ENCODE results near the gene FHOD3. TPM values are rescaled to one million over a fixed set of nuclear protein-coding genes. Genes with fewer than 3 reads are reported as not detected.

Gene FHOD3
- total and polyA plus RNA-seq, 3 experiments from 2014 or later, result not detected

- no peak overlapping the region for H3K4me3 Mint-ChIP-seq
- CTCF ChIA-PET, result no interaction called here
Measured at GRCh38 chr18:36613069-36613468, 315.6 kb downstream of the FHOD3 start.

GRCh38 chr18:36613810-36614209 is 316.3 kb downstream of the FHOD3 start:
- H3K27me3 ChIP-seq (ENCODE audit: insufficient read depth, low read length, poor library complexity, severe bottlenecking), result no peaks in the 10 kb centered on the region
- Mint-ChIP-seq H3K9me3 (no peaks in the 10 kb centered on the region), H3K27me3 (peaks cover 1 to 2% of the 10 kb centered on the region in 2 donors), H3K4me3 (no peak overlapping the region), H3K4me1 (no peaks in the 10 kb centered on the region), H3K36me3 (no peaks in the 10 kb centered on the region), H3K27ac (no peak overlapping the region)
- no peaks in the 10 kb centered on the region for H3K4me1 ChIP-seq (ENCODE audit: insufficient read depth, low read length)
- no peak overlapping the region for H3K4me3 ChIP-seq (ENCODE audit: low read length)
- H3K27ac ChIP-seq (ENCODE audit: low read depth, low read length), result no peak overlapping the region
- POLR2A ChIA-PET, result no interaction called here
- CTCF ChIA-PET, result no interaction called here
- H3K9me3 ChIP-seq (ENCODE audit: low read length), result no peaks in the 10 kb centered on the region
- no peak for DNase-seq
- H3K36me3 ChIP-seq (ENCODE audit: insufficient read depth, low read length), result no peaks in the 10 kb centered on the region

More at GRCh38 chr18:36613069-36613468, 315.6 kb downstream of the FHOD3 start:
- Histone ChIP-seq H3K27ac (ENCODE audit: low read depth, low read length) (no peak overlapping the region), H3K36me3 (ENCODE audit: insufficient read depth, low read length) (no peaks in the 10 kb centered on the region), H3K27me3 (ENCODE audit: insufficient read depth, low read length, poor library complexity, severe bottlenecking) (no peaks in the 10 kb centered on the region), H3K4me1 (ENCODE audit: insufficient read depth, low read length) (no peaks in the 10 kb centered on the region), H3K9me3 (ENCODE audit: low read length) (no peaks in the 10 kb centered on the region), H3K4me3 (ENCODE audit: low read length) (no peak overlapping the region)
- Mint-ChIP-seq H3K9me3 (no peaks in the 10 kb centered on the region), H3K27ac (no peak overlapping the region), H3K4me1 (no peaks in the 10 kb centered on the region), H3K27me3 (peaks cover 0 to 1% of the 10 kb centered on the region in 2 donors), H3K36me3 (no peaks in the 10 kb centered on the region)
- POLR2A ChIA-PET, result no interaction called here
- DNase-seq, result no peak

- H3K27ac ChIP-seq (ENCODE audit: low read depth, low read length), result no peak overlapping the region
- H3K9me3 Mint-ChIP-seq, result no peaks in the 10 kb centered on the region
- CTCF ChIA-PET, result no interaction called here
Measured at GRCh38 chr18:36620788-36621187, 323.3 kb downstream of the FHOD3 start.

GRCh38 chr18:36622610-36623009 is 325.1 kb downstream of the FHOD3 start:
- Mint-ChIP-seq H3K27ac (no peak overlapping the region), H3K4me1 (no peaks in the 10 kb centered on the region), H3K9me3 (peaks cover 0 to 2% (median 0%) of the 10 kb centered on the region in 5 donors), H3K4me3 (no peak overlapping the region), H3K36me3 (no peaks in the 10 kb centered on the region), H3K27me3 (peaks cover 0 to 22% of the 10 kb centered on the region in 2 donors)
- ChIA-PET CTCF (no interaction called here), POLR2A (no interaction called here)
- no peaks in the 10 kb centered on the region for H3K9me3 ChIP-seq (ENCODE audit: low read length)
- no peaks in the 10 kb centered on the region for H3K27me3 ChIP-seq (ENCODE audit: insufficient read depth, low read length, poor library complexity, severe bottlenecking)
- no peaks in the 10 kb centered on the region for H3K36me3 ChIP-seq (ENCODE audit: insufficient read depth, low read length)
- H3K27ac ChIP-seq (ENCODE audit: low read depth, low read length), result no peak overlapping the region
- no peaks in the 10 kb centered on the region for H3K4me1 ChIP-seq (ENCODE audit: insufficient read depth, low read length)
- H3K4me3 ChIP-seq (ENCODE audit: low read length), result no peak overlapping the region
- DNase-seq, result no peak

More at GRCh38 chr18:36620788-36621187, 323.3 kb downstream of the FHOD3 start:
- no peaks in the 10 kb centered on the region for H3K4me1 Mint-ChIP-seq
- Histone ChIP-seq H3K9me3 (ENCODE audit: low read length) (no peaks in the 10 kb centered on the region), H3K4me1 (ENCODE audit: insufficient read depth, low read length) (no peaks in the 10 kb centered on the region), H3K36me3 (ENCODE audit: insufficient read depth, low read length) (no peaks in the 10 kb centered on the region), H3K27me3 (ENCODE audit: insufficient read depth, low read length, poor library complexity, severe bottlenecking) (no peaks in the 10 kb centered on the region), H3K4me3 (ENCODE audit: low read length) (no peak overlapping the region)
- H3K27ac Mint-ChIP-seq, result no peak overlapping the region
- no peaks in the 10 kb centered on the region for H3K36me3 Mint-ChIP-seq
- H3K27me3 Mint-ChIP-seq, result peaks cover 0 to 22% of the 10 kb centered on the region in 2 donors
- no peak overlapping the region for H3K4me3 Mint-ChIP-seq
- POLR2A ChIA-PET, result no interaction called here
- no peak for DNase-seq

GRCh38 chr18:36623091-36623490 is 325.6 kb downstream of the FHOD3 start:
- Mint-ChIP-seq H3K9me3 (peaks cover 0 to 2% (median 0%) of the 10 kb centered on the region in 5 donors), H3K27ac (no peak overlapping the region), H3K27me3 (peaks cover 0 to 22% of the 10 kb centered on the region in 2 donors), H3K36me3 (no peaks in the 10 kb centered on the region), H3K4me1 (no peaks in the 10 kb centered on the region), H3K4me3 (no peak overlapping the region)
- H3K27ac ChIP-seq (ENCODE audit: low read depth, low read length), result no peak overlapping the region
- no peaks in the 10 kb centered on the region for H3K36me3 ChIP-seq (ENCODE audit: insufficient read depth, low read length)
- H3K27me3 ChIP-seq (ENCODE audit: insufficient read depth, low read length, poor library complexity, severe bottlenecking), result no peaks in the 10 kb centered on the region
- H3K4me1 ChIP-seq (ENCODE audit: insufficient read depth, low read length), result no peaks in the 10 kb centered on the region
- DNase-seq, result no peak
- CTCF ChIA-PET, result no interaction called here
- no peaks in the 10 kb centered on the region for H3K9me3 ChIP-seq (ENCODE audit: low read length)
- H3K4me3 ChIP-seq (ENCODE audit: low read length), result no peak overlapping the region
- POLR2A ChIA-PET, result no interaction called here

GRCh38 chr18:36623681-36624190 is 326.2 kb downstream of the FHOD3 start:
- no peaks in the 10 kb centered on the region for H3K36me3 ChIP-seq (ENCODE audit: insufficient read depth, low read length)
- POLR2A ChIA-PET, result no interaction called here
- DNase-seq, result no peak
- H3K27ac ChIP-seq (ENCODE audit: low read depth, low read length), result no peak overlapping the region
- Mint-ChIP-seq H3K4me3 (no peak overlapping the region), H3K27ac (no peak overlapping the region), H3K36me3 (no peaks in the 10 kb centered on the region), H3K27me3 (peaks cover 0 to 21% of the 10 kb centered on the region in 2 donors), H3K9me3 (peaks cover 0 to 2% (median 0%) of the 10 kb centered on the region in 5 donors), H3K4me1 (no peaks in the 10 kb centered on the region)
- CTCF ChIA-PET, result no interaction called here
- H3K9me3 ChIP-seq (ENCODE audit: low read length), result no peaks in the 10 kb centered on the region
- H3K27me3 ChIP-seq (ENCODE audit: insufficient read depth, low read length, poor library complexity, severe bottlenecking), result no peaks in the 10 kb centered on the region
- no peak overlapping the region for H3K4me3 ChIP-seq (ENCODE audit: low read length)
- no peaks in the 10 kb centered on the region for H3K4me1 ChIP-seq (ENCODE audit: insufficient read depth, low read length)

- CTCF ChIA-PET, result no interaction called here
- Mint-ChIP-seq H3K36me3 (no peaks in the 10 kb centered on the region), H3K27ac (no peak overlapping the region), H3K4me1 (no peaks in the 10 kb centered on the region), H3K27me3 (peaks cover 0 to 12% of the 10 kb centered on the region in 2 donors), H3K9me3 (peaks cover 0 to 2% (median 0%) of the 10 kb centered on the region in 5 donors), H3K4me3 (no peak overlapping the region)
- Histone ChIP-seq H3K36me3 (ENCODE audit: insufficient read depth, low read length) (no peaks in the 10 kb centered on the region), H3K4me1 (ENCODE audit: insufficient read depth, low read length) (no peaks in the 10 kb centered on the region), H3K27ac (ENCODE audit: low read depth, low read length) (no peak overlapping the region), H3K9me3 (ENCODE audit: low read length) (no peaks in the 10 kb centered on the region), H3K4me3 (ENCODE audit: low read length) (no peak overlapping the region), H3K27me3 (ENCODE audit: insufficient read depth, low read length, poor library complexity, severe bottlenecking) (no peaks in the 10 kb centered on the region)
- POLR2A ChIA-PET, result no interaction called here
- no peak for DNase-seq
Measured at GRCh38 chr18:36624451-36625167, 327.1 kb downstream of the FHOD3 start.

- Histone ChIP-seq H3K27me3 (ENCODE audit: insufficient read depth, low read length, poor library complexity, severe bottlenecking) (no peaks in the 10 kb centered on the region), H3K4me3 (ENCODE audit: low read length) (no peak overlapping the region), H3K9me3 (ENCODE audit: low read length) (no peaks in the 10 kb centered on the region), H3K4me1 (ENCODE audit: insufficient read depth, low read length) (no peaks in the 10 kb centered on the region), H3K27ac (ENCODE audit: low read depth, low read length) (no peak overlapping the region), H3K36me3 (ENCODE audit: insufficient read depth, low read length) (no peaks in the 10 kb centered on the region)
- H3K4me3 Mint-ChIP-seq, result no peak overlapping the region
- H3K27me3 Mint-ChIP-seq, result peaks cover 0 to 9% of the 10 kb centered on the region in 2 donors
- ChIA-PET POLR2A (no interaction called here), CTCF (no interaction called here)
- H3K36me3 Mint-ChIP-seq, result no peaks in the 10 kb centered on the region
- H3K27ac Mint-ChIP-seq, result no peak overlapping the region
- peaks cover 0 to 2% (median 0%) of the 10 kb centered on the region in 5 donors for H3K9me3 Mint-ChIP-seq
- no peak for DNase-seq
- H3K4me1 Mint-ChIP-seq, result no peaks in the 10 kb centered on the region
Measured at GRCh38 chr18:36625386-36625785, 327.9 kb downstream of the FHOD3 start.
